ENCODE results near the gene IGSF21. TPM values are rescaled to one million over a fixed set of nuclear protein-coding genes. Genes with fewer than 3 reads are reported as not detected.
"Not testable (repeated sequence)": the region's sequence is repeated elsewhere in the genome, so short reads cannot be mapped to it uniquely, and the experiment has no call there.

Gene IGSF21
- total RNA-seq, 5 donors from 2014 or later (not counting 1 experiment from before 2014, with no cell fraction given): not detected

DNA sequence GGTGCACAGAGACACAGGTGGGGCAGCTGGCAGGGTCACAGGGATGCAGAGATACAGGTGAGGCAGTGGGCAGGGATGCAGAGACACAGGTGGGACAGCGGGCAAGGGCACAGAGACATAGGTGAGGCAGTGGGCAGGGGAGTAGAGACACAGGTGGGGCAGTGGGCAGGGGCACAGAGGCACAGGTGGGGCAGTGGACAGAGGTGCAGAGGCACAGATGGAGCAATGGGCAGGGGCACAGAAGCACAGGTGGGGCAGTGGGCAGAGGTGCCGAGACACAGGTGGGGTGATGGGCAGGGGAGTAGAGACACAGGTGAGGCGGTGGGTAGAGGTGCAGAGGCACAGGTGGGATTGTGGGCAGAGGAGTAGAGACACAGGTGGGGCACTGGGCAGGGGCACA, 255.8 kb downstream of the IGSF21 start:
- 82% methylated on average over 3 of the region's 3 CpGs for WGBS (ENCODE audit: insufficient coverage)

DNA sequence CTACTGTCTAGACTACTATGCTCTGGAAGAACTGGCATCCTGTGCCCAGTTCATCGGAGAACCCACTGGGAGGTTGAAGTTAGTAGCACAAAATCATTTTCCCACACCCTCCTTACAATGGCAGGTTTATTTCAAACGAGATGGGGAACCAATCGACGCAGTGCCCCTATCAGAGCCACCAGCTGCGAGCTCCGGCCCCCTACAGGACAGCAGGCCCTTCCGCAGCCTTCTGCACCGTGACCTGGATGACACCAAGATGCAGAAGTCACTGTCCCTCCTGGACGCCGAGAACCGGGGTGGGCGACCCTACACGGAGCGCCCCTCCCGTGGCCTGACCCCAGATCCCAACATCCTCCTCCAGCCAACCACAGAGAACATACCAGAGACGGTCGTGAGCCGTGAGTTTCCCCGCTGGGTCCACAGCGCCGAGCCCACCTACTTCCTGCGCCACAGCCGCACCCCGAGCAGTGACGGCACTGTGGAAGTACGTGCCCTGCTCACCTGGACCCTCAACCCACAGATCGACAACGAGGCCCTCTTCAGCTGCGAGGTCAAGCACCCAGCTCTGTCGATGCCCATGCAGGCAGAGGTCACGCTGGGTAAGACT, 257.6 kb downstream of the IGSF21 start:
- Histone ChIP-seq H3K4me3 (ENCODE audit: control insufficient read depth in 1 of 2, extremely low read depth in 1 of 2, low read length in 1 of 2) (no peak overlapping the region), H3K27me3 (replicated peaks in 1 of 2; ENCODE audit: control insufficient read depth in 2 of 2, extremely low read depth in 1 of 2, insufficient read depth in 2 of 2, low read length in 1 of 2) (peaks cover 0 to 25% of the 10 kb centered on the region in 2 experiments), H3K36me3 (ENCODE audit: control insufficient read depth in 2 of 2, extremely low read depth in 1 of 2, insufficient read depth in 1 of 2, low read length in 1 of 2) (no peaks in the 10 kb centered on the region), H3K27ac (ENCODE audit: low read length) (no peak overlapping the region), H3K9me3 (no peaks in the 10 kb centered on the region), H3K4me1 (ENCODE audit: control insufficient read depth in 1 of 2, extremely low read depth in 1 of 2, insufficient read depth in 2 of 2, low read length in 2 of 2) (no peaks in the 10 kb centered on the region)
- ATAC-seq (replicated peaks in 1 of 4) (no peak), DNase-seq (no peak)
- Mint-ChIP-seq H3K27ac (no peak overlapping the region), H3K4me1 (no peaks in the 10 kb centered on the region), H3K4me3 (no peak overlapping the region), H3K27me3 (peaks cover 33 to 42% of the 10 kb centered on the region in 2 donors), H3K36me3 (no peaks in the 10 kb centered on the region), H3K9me3 (no peaks in the 10 kb centered on the region)
- 76% methylated on average over 29 of the region's 31 CpGs for WGBS (ENCODE audit: insufficient coverage)
- POLR2A ChIA-PET: no interaction called here
- CTCF ChIA-PET: no interaction called here

More for the DNA sequence above, 255.8 kb downstream of the IGSF21 start:
- H3K9me3 ChIP-seq: no peaks in the 10 kb centered on the region
- CTCF ChIA-PET: no interaction called here
- ATAC-seq (replicated peaks in 1 of 4) (no peak), DNase-seq (no peak)
- H3K27ac Mint-ChIP-seq: no peak overlapping the region
- peaks cover 0 to 21% of the 10 kb centered on the region in 2 experiments for H3K27me3 ChIP-seq (replicated peaks in 1 of 2; ENCODE audit: control insufficient read depth in 2 of 2, extremely low read depth in 1 of 2, insufficient read depth in 2 of 2, low read length in 1 of 2)
- no peaks in the 10 kb centered on the region for H3K36me3 Mint-ChIP-seq
- H3K4me1 ChIP-seq (ENCODE audit: control insufficient read depth in 1 of 2, extremely low read depth in 1 of 2, insufficient read depth in 2 of 2, low read length in 2 of 2): no peaks in the 10 kb centered on the region
- no peak overlapping the region for H3K27ac ChIP-seq (ENCODE audit: low read length)
- H3K4me1 Mint-ChIP-seq: no peaks in the 10 kb centered on the region
- no peaks in the 10 kb centered on the region for H3K9me3 Mint-ChIP-seq
- no peak overlapping the region for H3K4me3 Mint-ChIP-seq
- H3K27me3 Mint-ChIP-seq: peaks cover 34 to 41% of the 10 kb centered on the region in 2 donors
- H3K4me3 ChIP-seq (ENCODE audit: control insufficient read depth in 1 of 2, extremely low read depth in 1 of 2, low read length in 1 of 2): no peak overlapping the region
- no peaks in the 10 kb centered on the region for H3K36me3 ChIP-seq (ENCODE audit: control insufficient read depth in 2 of 2, extremely low read depth in 1 of 2, insufficient read depth in 1 of 2, low read length in 1 of 2)
- POLR2A ChIA-PET: no interaction called here

DNA sequence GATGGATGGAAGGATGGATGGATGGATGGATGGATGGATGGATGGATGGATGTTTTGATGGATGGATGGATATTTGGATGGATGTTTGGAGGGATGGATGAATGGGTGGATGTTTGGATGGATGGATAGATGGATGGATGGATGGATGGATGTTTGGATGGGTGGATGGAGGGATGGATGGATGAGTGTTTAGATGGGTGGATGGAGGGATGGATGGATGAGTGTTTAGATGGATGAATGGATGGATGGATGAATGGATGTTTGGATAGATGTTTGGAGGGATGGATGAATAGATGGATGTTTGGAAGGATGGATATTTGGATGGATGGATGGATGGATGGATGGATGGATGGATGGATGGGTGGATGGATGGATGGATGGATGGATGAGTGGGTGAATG, 264.9 kb downstream of the IGSF21 start:
- H3K36me3 ChIP-seq (ENCODE audit: control insufficient read depth in 2 of 2, extremely low read depth in 1 of 2, insufficient read depth in 1 of 2, low read length in 1 of 2); H3K4me1 Mint-ChIP-seq; H3K27ac Mint-ChIP-seq; DNase-seq; H3K36me3 Mint-ChIP-seq; POLR2A ChIA-PET; ATAC-seq (replicated peaks in 1 of 4); H3K9me3 Mint-ChIP-seq; H3K4me3 ChIP-seq (ENCODE audit: control insufficient read depth in 1 of 2, extremely low read depth in 1 of 2, low read length in 1 of 2); H3K4me3 Mint-ChIP-seq; H3K27ac ChIP-seq (ENCODE audit: low read length); H3K9me3 ChIP-seq; CTCF ChIA-PET; H3K4me1 ChIP-seq (ENCODE audit: control insufficient read depth in 1 of 2, extremely low read depth in 1 of 2, insufficient read depth in 2 of 2, low read length in 2 of 2): not testable (repeated sequence)
- peaks cover 19 to 23% of the 10 kb centered on the region in 2 donors for H3K27me3 Mint-ChIP-seq
- H3K27me3 ChIP-seq (replicated peaks in 1 of 2; ENCODE audit: control insufficient read depth in 2 of 2, extremely low read depth in 1 of 2, insufficient read depth in 2 of 2, low read length in 1 of 2): peaks cover 0 to 20% of the 10 kb centered on the region in 2 experiments

DNA sequence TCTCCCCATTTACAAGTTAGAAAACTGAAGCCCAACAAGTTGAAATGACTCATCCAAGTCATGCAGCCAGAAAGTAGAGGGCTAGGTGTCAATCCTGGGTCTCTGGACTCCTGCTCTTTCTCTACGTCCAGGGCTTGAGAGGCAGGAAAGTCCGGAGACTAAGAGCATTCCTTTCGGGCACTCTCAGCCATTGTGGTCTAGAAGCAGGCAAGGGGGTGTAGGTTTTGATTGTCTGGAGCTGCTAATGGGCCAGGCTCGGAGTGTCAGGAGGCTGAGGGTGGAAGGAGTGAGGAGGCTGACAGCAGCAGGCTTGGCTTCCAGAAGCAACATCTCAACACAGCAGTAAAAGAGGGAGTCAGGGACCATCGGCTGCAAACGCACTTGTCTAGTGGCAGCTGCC, 265.6 kb downstream of the IGSF21 start:
- POLR2A ChIA-PET: no interaction called here
- no peaks in the 10 kb centered on the region for H3K4me1 ChIP-seq (ENCODE audit: control insufficient read depth in 1 of 2, extremely low read depth in 1 of 2, insufficient read depth in 2 of 2, low read length in 2 of 2)
- Mint-ChIP-seq H3K4me3 (no peak overlapping the region), H3K4me1 (no peaks in the 10 kb centered on the region), H3K36me3 (no peaks in the 10 kb centered on the region), H3K27me3 (peaks cover 19 to 23% of the 10 kb centered on the region in 2 donors), H3K27ac (no peak overlapping the region), H3K9me3 (peaks cover 0 to 3% (median 0%) of the 10 kb centered on the region in 3 donors)
- no peak for ATAC-seq (replicated peaks in 1 of 4)
- H3K36me3 ChIP-seq (ENCODE audit: control insufficient read depth in 2 of 2, extremely low read depth in 1 of 2, insufficient read depth in 1 of 2, low read length in 1 of 2): no peaks in the 10 kb centered on the region
- no peaks in the 10 kb centered on the region for H3K9me3 ChIP-seq
- peaks cover 0 to 27% of the 10 kb centered on the region in 2 experiments for H3K27me3 ChIP-seq (replicated peaks in 1 of 2; ENCODE audit: control insufficient read depth in 2 of 2, extremely low read depth in 1 of 2, insufficient read depth in 2 of 2, low read length in 1 of 2)
- no peak overlapping the region for H3K27ac ChIP-seq (ENCODE audit: low read length)
- H3K4me3 ChIP-seq (ENCODE audit: control insufficient read depth in 1 of 2, extremely low read depth in 1 of 2, low read length in 1 of 2): no peak overlapping the region
- CTCF ChIA-PET: no interaction called here
- DNase-seq: no peak
- WGBS (ENCODE audit: insufficient coverage): 85% methylated on average over 6 of the region's 6 CpGs

DNA sequence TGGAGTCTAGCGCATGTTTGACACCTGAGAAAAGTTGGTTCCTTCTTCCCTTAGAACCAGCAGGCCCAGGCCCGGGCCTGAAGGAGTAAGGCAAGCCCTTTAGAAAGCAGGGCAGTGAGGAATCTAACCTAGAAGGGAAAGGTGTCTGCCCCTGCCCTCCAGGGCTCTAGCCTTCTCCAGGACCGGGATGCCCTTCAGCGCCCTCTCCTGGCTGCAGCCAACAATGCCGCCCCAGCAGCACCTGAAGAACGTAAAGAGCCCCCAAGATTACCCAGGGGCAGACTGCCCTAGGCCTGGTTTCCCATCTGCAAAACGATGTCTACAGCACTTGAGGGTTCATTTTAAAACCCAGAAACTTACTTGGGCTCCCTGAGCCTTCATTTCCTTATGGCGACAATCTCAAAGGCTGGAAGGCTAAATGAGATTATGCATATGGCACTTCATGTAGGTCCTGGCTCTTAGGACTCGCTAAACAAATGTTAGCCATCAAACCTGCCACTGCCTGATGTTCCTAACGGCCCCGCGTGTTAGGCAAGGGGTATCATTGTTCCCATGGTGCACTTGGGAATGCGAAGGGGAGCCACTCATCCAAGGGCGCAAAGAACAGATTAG, 266.4 kb downstream of the IGSF21 start:
- ChIA-PET CTCF (no interaction called here), POLR2A (no interaction called here)
- H3K4me1 Mint-ChIP-seq: no peaks in the 10 kb centered on the region
- H3K9me3 ChIP-seq: no peaks in the 10 kb centered on the region
- peaks cover 0 to 3% (median 0%) of the 10 kb centered on the region in 3 donors for H3K9me3 Mint-ChIP-seq
- 43% methylated on average over 14 of the region's 14 CpGs for WGBS (ENCODE audit: insufficient coverage)
- H3K4me1 ChIP-seq (ENCODE audit: control insufficient read depth in 1 of 2, extremely low read depth in 1 of 2, insufficient read depth in 2 of 2, low read length in 2 of 2): no peaks in the 10 kb centered on the region
- no peak overlapping the region for H3K27ac Mint-ChIP-seq
- no peak overlapping the region for H3K27ac ChIP-seq (ENCODE audit: low read length)
- peaks cover 0 to 27% of the 10 kb centered on the region in 2 experiments for H3K27me3 ChIP-seq (replicated peaks in 1 of 2; ENCODE audit: control insufficient read depth in 2 of 2, extremely low read depth in 1 of 2, insufficient read depth in 2 of 2, low read length in 1 of 2)
- H3K36me3 Mint-ChIP-seq: no peaks in the 10 kb centered on the region
- ATAC-seq (replicated peaks in 1 of 4): no peak
- no peak for DNase-seq
- H3K36me3 ChIP-seq (ENCODE audit: control insufficient read depth in 2 of 2, extremely low read depth in 1 of 2, insufficient read depth in 1 of 2, low read length in 1 of 2): no peaks in the 10 kb centered on the region
- H3K27me3 Mint-ChIP-seq: peaks cover 20 to 25% of the 10 kb centered on the region in 2 donors
- H3K4me3 ChIP-seq (ENCODE audit: control insufficient read depth in 1 of 2, extremely low read depth in 1 of 2, low read length in 1 of 2): no peak overlapping the region
- no peak overlapping the region for H3K4me3 Mint-ChIP-seq

DNA sequence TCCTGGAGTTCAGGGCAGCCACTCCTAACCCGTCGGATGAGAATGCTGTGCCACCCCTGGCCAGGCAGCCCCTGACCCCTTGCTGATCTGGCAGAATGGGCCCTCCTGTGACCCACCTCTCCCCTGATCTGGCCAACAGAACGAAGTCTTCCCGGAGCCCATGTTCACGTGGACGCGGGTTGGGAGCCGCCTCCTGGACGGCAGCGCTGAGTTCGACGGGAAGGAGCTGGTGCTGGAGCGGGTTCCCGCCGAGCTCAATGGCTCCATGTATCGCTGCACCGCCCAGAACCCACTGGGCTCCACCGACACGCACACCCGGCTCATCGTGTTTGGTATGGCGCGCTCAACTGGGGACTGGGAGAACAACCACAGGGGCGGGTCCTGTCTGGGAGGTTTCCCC, 269.1 kb downstream of the IGSF21 start:
- Histone ChIP-seq H3K27me3 (replicated peaks in 1 of 2; ENCODE audit: control insufficient read depth in 2 of 2, extremely low read depth in 1 of 2, insufficient read depth in 2 of 2, low read length in 1 of 2) (peaks cover 0 to 25% of the 10 kb centered on the region in 2 experiments), H3K9me3 (no peaks in the 10 kb centered on the region), H3K27ac (ENCODE audit: low read length) (no peak overlapping the region), H3K4me1 (ENCODE audit: control insufficient read depth in 1 of 2, extremely low read depth in 1 of 2, insufficient read depth in 2 of 2, low read length in 2 of 2) (no peaks in the 10 kb centered on the region), H3K36me3 (ENCODE audit: control insufficient read depth in 2 of 2, extremely low read depth in 1 of 2, insufficient read depth in 1 of 2, low read length in 1 of 2) (no peaks in the 10 kb centered on the region), H3K4me3 (ENCODE audit: control insufficient read depth in 1 of 2, extremely low read depth in 1 of 2, low read length in 1 of 2) (no peak overlapping the region)
- 91% methylated on average over 24 of the region's 24 CpGs for WGBS (ENCODE audit: insufficient coverage)
- DNase-seq (no peak), ATAC-seq (replicated peaks in 1 of 4) (no peak)
- H3K27ac Mint-ChIP-seq: no peak overlapping the region
- peaks cover 0 to 10% (median 7%) of the 10 kb centered on the region in 3 donors for H3K9me3 Mint-ChIP-seq
- H3K4me1 Mint-ChIP-seq: no peaks in the 10 kb centered on the region
- CTCF ChIA-PET: no interaction called here
- H3K4me3 Mint-ChIP-seq: no peak overlapping the region
- POLR2A ChIA-PET: no interaction called here
- peaks cover 20 to 39% of the 10 kb centered on the region in 2 donors for H3K27me3 Mint-ChIP-seq
- no peaks in the 10 kb centered on the region for H3K36me3 Mint-ChIP-seq

Measured in T-cell (primary cell).